ENCODE results near the gene OR11A1. TPM values are rescaled to one million over a fixed set of nuclear protein-coding genes. Genes with fewer than 3 reads are reported as not detected.

The OR11A1 gene
- total RNA-seq, 1 donor from 2014 or later: not detected

- ATAC-seq (no peak), DNase-seq (no peak)
- intact Hi-C loops (cut with micrococcal nuclease): no loop called here
Measured at GRCh38 chr6:29424168-29424567, 32.7 kb downstream of the OR11A1 start.

- intact Hi-C loops (cut with micrococcal nuclease): no loop called here
- no peak for DNase-seq
- ATAC-seq: no peak
Measured at GRCh38 chr6:29419516-29419915, 37.4 kb downstream of the OR11A1 start.

GRCh38 chr6:29414588-29414987, 42.3 kb downstream of the OR11A1 start, which contains the start of gene OR12D1:
Gene OR12D1, plus strand, starts transcription at chr6:29414928.
- DNase-seq (no peak), ATAC-seq (no peak)
- intact Hi-C loops (cut with micrococcal nuclease): no loop called here

GRCh38 chr6:29403801-29404200, 53.1 kb downstream of the OR11A1 start:
- no peak for ATAC-seq
- intact Hi-C loops (cut with micrococcal nuclease): no loop called here
- no peak for DNase-seq

- no peak for DNase-seq
- intact Hi-C loops (cut with micrococcal nuclease): no loop called here
- ATAC-seq: no peak
Measured at GRCh38 chr6:29399525-29399924, 57.3 kb downstream of the OR11A1 start.

GRCh38 chr6:29395331-29395730, 61.5 kb downstream of the OR11A1 start, which contains the start of gene OR12D2:
Gene OR12D2, plus strand, starts transcription at chr6:29395631. Its CDS starts 1,069 bp downstream, at chr6:29396700.
- intact Hi-C loops (cut with micrococcal nuclease): no loop called here
- ATAC-seq (no peak), DNase-seq (no peak)

- DNase-seq (no peak), ATAC-seq (no peak)
Measured at GRCh38 chr6:29388533-29388932, 68.3 kb downstream of the OR11A1 start.

GRCh38 chr6:29376003-29376402, 80.9 kb downstream of the OR11A1 start:
- DNase-seq (no peak), ATAC-seq (no peak)
- intact Hi-C loops (cut with micrococcal nuclease): no loop called here

More at GRCh38 chr6:29388533-29388932, 68.3 kb downstream of the OR11A1 start:
- intact Hi-C loops (cut with micrococcal nuclease): no loop called here

Other genes with a start within 250 kb of the OR11A1 start
- gene OR14J1, start 155.4 kb downstream of the OR11A1 start, total RNA-seq: not detected
- gene OR5V1, start 88.2 kb downstream of the OR11A1 start, total RNA-seq: not detected
- not detected for gene OR12D3, start 81.8 kb downstream of the OR11A1 start, total RNA-seq
- not detected for gene OR12D2, start 61.4 kb downstream of the OR11A1 start, total RNA-seq
- not detected for gene OR12D1, start 42.1 kb downstream of the OR11A1 start, total RNA-seq
- not detected for gene OR10C1, start 17.8 kb downstream of the OR11A1 start, total RNA-seq
- not detected for gene OR2H1, start 84 bp upstream of the OR11A1 start, total RNA-seq
- 0.40 TPM for gene MAS1L, start 30.9 kb upstream of the OR11A1 start, total RNA-seq
- not detected for gene UBD, start 102.7 kb upstream of the OR11A1 start, total RNA-seq
- gene OR2H2, start 128.1 kb upstream of the OR11A1 start, total RNA-seq: not detected
- 22.6 TPM for gene GABBR1, start 176.1 kb upstream of the OR11A1 start, total RNA-seq
- gene MOG, start 200.0 kb upstream of the OR11A1 start, total RNA-seq: 5.4 TPM
- not detected for gene ZFP57, start 224.1 kb upstream of the OR11A1 start, total RNA-seq